ENCODE data around the gene KIF5C.

KIF5C gene

GRCh38 chr2:149042881-149043280 lies 167.9 kb downstream of the KIF5C start:
- Mint-ChIP-seq H3K36me3 (ENCODE audit: low read depth) (peaks cover 16% of the 10 kb centered on the region), H3K9me3 (peaks cover 29% of the 10 kb centered on the region)
- no peak for TF ChIP-seq CTCF (IDR thresholded peaks at IDR 0.05; ENCODE audit: unreplicated experiment in 3 of 3)

GRCh38 chr2:149044500-149044899 lies 169.5 kb downstream of the KIF5C start:
- Mint-ChIP-seq H3K27ac (no peak overlapping the region), H3K4me1 (no peaks in the 10 kb centered on the region), H3K9me3 (peaks cover 40% of the 10 kb centered on the region), H3K4me3 (no peak overlapping the region), H3K27me3 (ENCODE audit: low read depth) (peaks cover 9% of the 10 kb centered on the region), H3K36me3 (ENCODE audit: low read depth) (peaks cover 26% of the 10 kb centered on the region)
- TF ChIP-seq CTCF (IDR thresholded peaks at IDR 0.05; ENCODE audit: unreplicated experiment in 3 of 3), result no peak

More at GRCh38 chr2:149042881-149043280, 167.9 kb downstream of the KIF5C start:
- peaks cover 3% of the 10 kb centered on the region for H3K4me1 Mint-ChIP-seq
- no peak overlapping the region for H3K4me3 Mint-ChIP-seq
- no peak overlapping the region for H3K27ac Mint-ChIP-seq
- peaks cover 20% of the 10 kb centered on the region for H3K27me3 Mint-ChIP-seq (ENCODE audit: low read depth)

GRCh38 chr2:149047118-149047517 lies 172.1 kb downstream of the KIF5C start:
- Mint-ChIP-seq H3K27ac (no peak overlapping the region), H3K4me3 (no peak overlapping the region), H3K27me3 (ENCODE audit: low read depth) (peaks cover 4% of the 10 kb centered on the region), H3K9me3 (peaks cover 40% of the 10 kb centered on the region), H3K36me3 (ENCODE audit: low read depth) (peaks cover 26% of the 10 kb centered on the region), H3K4me1 (no peaks in the 10 kb centered on the region)
- no peak for TF ChIP-seq CTCF (IDR thresholded peaks at IDR 0.05; ENCODE audit: unreplicated experiment in 3 of 3)

DNA sequence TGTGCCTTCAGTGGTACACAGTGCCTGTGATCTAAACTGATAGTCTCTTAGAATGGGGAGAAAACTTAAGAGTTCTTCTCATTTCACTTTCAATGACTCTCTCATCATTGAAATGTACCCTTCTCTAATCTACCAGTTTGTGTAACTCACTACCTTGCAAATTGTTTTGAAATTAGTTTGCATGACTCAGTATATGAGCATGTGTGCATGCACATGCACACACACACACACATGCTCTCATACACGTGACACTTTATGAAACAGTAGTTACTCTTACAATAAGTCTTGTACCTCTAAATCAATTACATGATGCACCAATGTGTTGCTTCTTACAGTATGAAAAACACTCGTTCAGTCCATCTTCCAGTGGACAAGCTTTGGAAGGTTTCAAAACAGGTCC lies 174.1 kb downstream of the KIF5C start:
- H3K9me3 Mint-ChIP-seq, result peaks cover 38% of the 10 kb centered on the region
- peaks cover 26% of the 10 kb centered on the region for H3K36me3 Mint-ChIP-seq (ENCODE audit: low read depth)
- H3K4me1 Mint-ChIP-seq, result no peaks in the 10 kb centered on the region
- H3K27me3 Mint-ChIP-seq (ENCODE audit: low read depth), result no peaks in the 10 kb centered on the region
- no peak overlapping the region for H3K27ac Mint-ChIP-seq
- H3K4me3 Mint-ChIP-seq, result no peak overlapping the region
- no peak for TF ChIP-seq CTCF (IDR thresholded peaks at IDR 0.05; ENCODE audit: unreplicated experiment in 3 of 3)

GRCh38 chr2:149050188-149050587 lies 175.2 kb downstream of the KIF5C start:
- TF ChIP-seq CTCF (IDR thresholded peaks at IDR 0.05; ENCODE audit: unreplicated experiment in 3 of 3), result no peak

GRCh38 chr2:149055751-149056150 lies 180.7 kb downstream of the KIF5C start:
- H3K27me3 Mint-ChIP-seq (ENCODE audit: low read depth), result no peaks in the 10 kb centered on the region
- H3K4me3 Mint-ChIP-seq, result no peak overlapping the region
- no peak for TF ChIP-seq CTCF (IDR thresholded peaks at IDR 0.05; ENCODE audit: unreplicated experiment in 3 of 3)
- H3K36me3 Mint-ChIP-seq (ENCODE audit: low read depth), result no peaks in the 10 kb centered on the region
- no peak overlapping the region for H3K27ac Mint-ChIP-seq
- H3K9me3 Mint-ChIP-seq, result no peaks in the 10 kb centered on the region
- no peaks in the 10 kb centered on the region for H3K4me1 Mint-ChIP-seq

More at GRCh38 chr2:149050188-149050587, 175.2 kb downstream of the KIF5C start:
- Mint-ChIP-seq H3K4me3 (no peak overlapping the region), H3K9me3 (peaks cover 31% of the 10 kb centered on the region), H3K27me3 (ENCODE audit: low read depth) (no peaks in the 10 kb centered on the region), H3K36me3 (ENCODE audit: low read depth) (peaks cover 21% of the 10 kb centered on the region), H3K4me1 (no peaks in the 10 kb centered on the region), H3K27ac (no peak overlapping the region)

Measured in nephron (organoid).